ENCODE data around the gene PRSS48. TPM values are rescaled to one million over a fixed set of nuclear protein-coding genes. Genes with fewer than 3 reads are reported as not detected.
"Not testable (repeated sequence)": the region's sequence is repeated elsewhere in the genome, so short reads cannot be mapped to it uniquely, and the experiment has no call there.

Gene PRSS48
- total RNA-seq, 2 experiments from 2014 or later = not detected

GRCh38 chr4:151231915-151232595, 44.9 kb upstream of the PRSS48 start:
- Mint-ChIP-seq H3K4me1 (ENCODE audit: low read depth) (no peaks in the 10 kb centered on the region), H3K27me3 (peaks cover 9% of the 10 kb centered on the region)
- CTCF ChIA-PET = no interaction called here

GRCh38 chr4:151233600-151233999, 43.4 kb upstream of the PRSS48 start:
- no peaks in the 10 kb centered on the region for H3K4me1 Mint-ChIP-seq (ENCODE audit: low read depth)
- no peak overlapping the region for H3K27ac Mint-ChIP-seq
- no peak for TF ChIP-seq CTCF (IDR thresholded peaks at IDR 0.05)
- POLR2A ChIA-PET = no interaction called here
- no peaks in the 10 kb centered on the region for H3K36me3 Mint-ChIP-seq (ENCODE audit: low read depth)
- peaks cover 9% of the 10 kb centered on the region for H3K27me3 Mint-ChIP-seq
- DNase-seq (no peak), ATAC-seq (no peak)
- no peak overlapping the region for H3K4me3 Mint-ChIP-seq
- no peaks in the 10 kb centered on the region for H3K9me3 Mint-ChIP-seq
- CTCF ChIA-PET = no interaction called here
- intact Hi-C loops (cut with micrococcal nuclease) = no loop called here

More at GRCh38 chr4:151231915-151232595, 44.9 kb upstream of the PRSS48 start:
- no peak for DNase-seq
- no peaks in the 10 kb centered on the region for H3K9me3 Mint-ChIP-seq
- ATAC-seq = no peak
- POLR2A ChIA-PET = no interaction called here
- no peaks in the 10 kb centered on the region for H3K36me3 Mint-ChIP-seq (ENCODE audit: low read depth)
- intact Hi-C loops (cut with micrococcal nuclease) = no loop called here
- H3K4me3 Mint-ChIP-seq = no peak overlapping the region
- TF ChIP-seq CTCF (IDR thresholded peaks at IDR 0.05) = no peak
- no peak overlapping the region for H3K27ac Mint-ChIP-seq

GRCh38 chr4:151235373-151235772, 41.6 kb upstream of the PRSS48 start:
- H3K4me1 Mint-ChIP-seq (ENCODE audit: low read depth); H3K27ac Mint-ChIP-seq; H3K9me3 Mint-ChIP-seq; ATAC-seq; H3K36me3 Mint-ChIP-seq (ENCODE audit: low read depth); H3K27me3 Mint-ChIP-seq; CTCF ChIA-PET; intact Hi-C loops (cut with micrococcal nuclease); POLR2A ChIA-PET; DNase-seq; H3K4me3 Mint-ChIP-seq: not testable (repeated sequence)

- no peaks in the 10 kb centered on the region for H3K4me1 Mint-ChIP-seq (ENCODE audit: low read depth)
- no peak overlapping the region for H3K27ac Mint-ChIP-seq
- DNase-seq (no peak), ATAC-seq (no peak)
- ChIA-PET CTCF (no interaction called here), POLR2A (no interaction called here)
- H3K27me3 Mint-ChIP-seq = peaks cover 10% of the 10 kb centered on the region
- intact Hi-C loops (cut with micrococcal nuclease) = no loop called here
- no peaks in the 10 kb centered on the region for H3K9me3 Mint-ChIP-seq
- H3K36me3 Mint-ChIP-seq (ENCODE audit: low read depth) = no peaks in the 10 kb centered on the region
- no peak overlapping the region for H3K4me3 Mint-ChIP-seq
- TF ChIP-seq CTCF (IDR thresholded peaks at IDR 0.05) = no peak
Observed at GRCh38 chr4:151236036-151236435, 40.9 kb upstream of the PRSS48 start.

- ChIA-PET CTCF (interaction anchor here (1.0 kb wide), 1 partner anchor 9 kb away, joined by 3 read pairs; no protein-coding TSS in a partner anchor), POLR2A (no interaction called here)
- ATAC-seq (no peak), DNase-seq (no peak)
- Mint-ChIP-seq H3K9me3 (no peaks in the 10 kb centered on the region), H3K27me3 (peaks cover 10% of the 10 kb centered on the region), H3K4me1 (ENCODE audit: low read depth) (no peaks in the 10 kb centered on the region), H3K36me3 (ENCODE audit: low read depth) (no peaks in the 10 kb centered on the region), H3K4me3 (no peak overlapping the region), H3K27ac (no peak overlapping the region)
- no peak for TF ChIP-seq CTCF (IDR thresholded peaks at IDR 0.05)
- intact Hi-C loops (cut with micrococcal nuclease) = no loop called here
Observed at GRCh38 chr4:151238477-151238876, 38.5 kb upstream of the PRSS48 start.
